Suprapubic skin (tissue), 4 donors: ENCODE measurements around the gene SLC6A11. TPM values are rescaled to one million over a fixed set of nuclear protein-coding genes. Genes with fewer than 3 reads are reported as not detected.

Experiments used
- DNase-seq, 2 donors: peaks; one replicate each; pipeline ENCODE4 v3.0.0-alpha.2; 2019; ENCODE audit warnings: low spot score in 2 of 2
- H3K27ac ChIP-seq: fragments of 200-600 bp; sonication (generic); one replicate; pipeline ENCODE4 v1.5.1; 2019
- H3K27me3 ChIP-seq: fragments of 200-600 bp; sonication (generic); one replicate; pipeline ENCODE4 v1.5.1; 2019
- H3K36me3 ChIP-seq: fragments of 200-600 bp; sonication (generic); one replicate; pipeline ENCODE4 v1.5.1; 2019
- H3K4me1 ChIP-seq: fragments of 200-600 bp; sonication (generic); one replicate; pipeline ENCODE4 v1.5.1; 2019
- H3K4me3 ChIP-seq: fragments of 200-600 bp; sonication (generic); one replicate; pipeline ENCODE4 v1.5.1; 2019; ENCODE audit warnings: mild to moderate bottlenecking
- H3K9me3 ChIP-seq: fragments of 200-600 bp; sonication (generic); one replicate; pipeline ENCODE4 v1.5.1; 2019
- CTCF ChIP-seq, 2 donors: fragments of 200-600 bp in 1 of 2; fragments of 450-650 bp in 1 of 2; sonication (generic) in 1 of 2; IDR thresholded peaks; one replicate each; pipeline ENCODE4 v1.5.1; 2016 to 2019; ENCODE audit warnings: antibody characterized with exemption in 2 of 2, mild to moderate bottlenecking in 1 of 2, moderate library complexity in 1 of 2
- EP300 ChIP-seq: sonication (generic); formaldehyde crosslinking; IDR thresholded peaks from one replicate; pipeline ENCODE4 v1.6.1; 2017; ENCODE audit warnings: antibody characterized with exemption
- POLR2A ChIP-seq, 2 donors: fragments of 450-650 bp; IDR thresholded peaks; one replicate each; pipeline ENCODE4 v1.6.1; 2017; ENCODE audit warnings: antibody characterized with exemption in 2 of 2, mild to moderate bottlenecking in 2 of 2, moderate library complexity in 2 of 2
- POLR2AphosphoS5 ChIP-seq, 3 donors: sonication (generic); formaldehyde crosslinking; IDR thresholded peaks; one replicate each; pipeline ENCODE4 v1.6.1; 2017; ENCODE audit warnings: antibody characterized with exemption in 3 of 3
- whole genome bisulfite sequencing: methylation state at CpG from one replicate; pipeline ENCODE4 v1.1.5; 2018; 5-methylcytosine and 5-hydroxymethylcytosine counted together
- total RNA-seq, 4 donors: library from RNA; depleted of rRNA; stranded (reverse); fragments of >200 nt; gene quantifications; one replicate each; pipeline ENCODE4 v1.1.0, GENCODE V29; 2016

SLC6A11 gene
- total RNA-seq, 4 donors from 2014 or later, result 4.3 to 7.9 (median 6.2) TPM

DNA sequence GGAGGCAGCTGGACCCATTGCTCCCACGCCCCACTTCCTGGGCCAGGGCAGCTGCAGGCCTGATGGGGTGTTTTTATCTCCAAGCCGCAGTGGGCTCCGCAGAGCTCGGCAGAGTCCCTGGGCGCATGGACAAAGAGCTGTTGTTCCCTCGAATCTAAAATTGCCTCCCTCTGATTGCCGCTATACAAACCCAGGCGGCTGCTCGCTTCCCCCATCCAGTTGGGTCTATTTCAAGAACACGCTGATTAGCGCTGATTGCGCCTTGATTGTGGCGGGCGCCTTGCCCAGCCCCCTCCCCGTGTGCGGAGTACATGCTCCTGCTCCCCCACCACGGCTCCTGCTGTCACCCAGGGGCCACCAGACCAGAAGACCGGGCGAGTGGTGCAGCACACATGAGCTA lies 133.2 kb downstream of the SLC6A11 start:
- Histone ChIP-seq H3K9me3 (no peaks in the 10 kb centered on the region), H3K27ac (no peak overlapping the region), H3K27me3 (peaks cover 42% of the 10 kb centered on the region), H3K4me3 (no peak overlapping the region), H3K4me1 (no peaks in the 10 kb centered on the region), H3K36me3 (no peaks in the 10 kb centered on the region)
- no peak for DNase-seq
- 83% methylated on average over 19 of the region's 19 CpGs for WGBS
- no peak for TF ChIP-seq POLR2A (IDR thresholded peaks at IDR 0.05)
- TF ChIP-seq CTCF (IDR thresholded peaks at IDR 0.05), result no peak
- no peak for TF ChIP-seq POLR2AphosphoS5 (IDR thresholded peaks at IDR 0.05)
- TF ChIP-seq EP300, result no peak

- DNase-seq, result no peak
- Histone ChIP-seq H3K9me3 (no peaks in the 10 kb centered on the region), H3K27me3 (peaks cover 40% of the 10 kb centered on the region), H3K36me3 (no peaks in the 10 kb centered on the region), H3K4me3 (no peak overlapping the region), H3K27ac (no peak overlapping the region), H3K4me1 (no peaks in the 10 kb centered on the region)
- TF ChIP-seq CTCF (IDR thresholded peaks at IDR 0.05) (peak in 1 of 2 donors; percentile 51), EP300 (no peak)
- 52% methylated on average over 11 of the region's 12 CpGs for WGBS
These were observed 134.7 kb downstream of the SLC6A11 start for GRCh38 chr3:10950476-10951294.

DNA sequence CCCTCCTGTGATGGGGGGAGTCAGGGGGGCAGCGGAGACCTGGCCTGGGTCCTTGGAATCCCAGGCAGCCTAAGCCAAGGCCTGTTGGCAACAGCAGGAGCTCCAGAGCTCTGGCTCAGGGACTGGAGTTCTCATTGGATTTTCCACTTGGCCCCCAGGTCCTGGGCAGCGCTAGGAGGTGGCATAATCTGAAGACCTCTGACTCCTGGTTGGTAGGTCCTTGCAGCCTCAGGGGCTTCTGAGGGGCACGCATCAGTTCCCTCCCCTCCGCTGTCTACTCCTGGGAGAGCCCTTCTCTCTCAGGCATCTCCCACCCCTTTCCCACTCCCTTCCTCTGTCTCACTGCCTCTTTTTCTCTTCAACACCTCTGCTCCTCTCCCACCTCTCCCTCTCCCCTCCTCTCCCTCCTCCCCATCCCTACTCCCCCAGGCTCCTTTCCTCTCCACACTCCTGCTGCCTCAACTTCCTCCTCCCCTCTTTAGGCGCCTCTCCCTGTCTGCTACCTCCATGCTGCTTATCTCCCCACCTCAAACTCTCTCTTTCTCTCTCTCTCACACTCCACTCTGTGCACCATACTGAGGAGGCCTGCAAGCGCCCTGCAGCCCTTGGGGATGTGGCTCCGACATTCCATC lies 135.4 kb downstream of the SLC6A11 start:
- peaks cover 40% of the 10 kb centered on the region for H3K27me3 ChIP-seq
- no peaks in the 10 kb centered on the region for H3K36me3 ChIP-seq
- no peak for TF ChIP-seq CTCF (IDR thresholded peaks at IDR 0.05)
- no peak for TF ChIP-seq EP300
- TF ChIP-seq POLR2A (IDR thresholded peaks at IDR 0.05), result no peak
- TF ChIP-seq POLR2AphosphoS5 (IDR thresholded peaks at IDR 0.05), result no peak
- DNase-seq, result no peak
- no peak overlapping the region for H3K4me3 ChIP-seq
- H3K27ac ChIP-seq, result no peak overlapping the region
- H3K9me3 ChIP-seq, result no peaks in the 10 kb centered on the region
- H3K4me1 ChIP-seq, result no peaks in the 10 kb centered on the region
- 86% methylated on average over 6 of the region's 7 CpGs for WGBS

DNA sequence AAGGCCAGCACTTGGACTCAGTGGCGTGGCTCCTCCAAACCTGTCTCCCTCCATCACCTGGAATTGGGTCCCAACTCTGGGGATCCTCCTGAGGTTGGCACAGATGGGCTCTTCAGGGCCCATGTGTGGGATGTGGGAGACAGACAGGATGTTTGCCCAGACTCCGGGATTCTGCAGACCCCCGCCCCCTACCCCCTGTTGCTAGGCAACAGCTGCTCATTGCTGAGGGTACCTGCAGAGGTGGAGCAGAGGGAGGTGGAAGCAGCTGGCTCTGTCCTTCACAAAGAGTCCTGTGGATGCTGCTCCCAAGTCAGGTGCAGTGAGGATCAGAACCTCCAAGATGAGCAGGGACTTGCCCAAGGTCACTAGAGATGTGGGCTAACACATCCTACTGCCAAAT lies 136.5 kb downstream of the SLC6A11 start:
- WGBS, result 40% methylated on average over 1 of the region's 3 CpGs
- peaks cover 38% of the 10 kb centered on the region for H3K27me3 ChIP-seq
- H3K27ac ChIP-seq, result no peak overlapping the region
- no peak for DNase-seq
- H3K4me1 ChIP-seq, result no peaks in the 10 kb centered on the region
- H3K4me3 ChIP-seq, result no peak overlapping the region
- no peak for TF ChIP-seq EP300
- H3K9me3 ChIP-seq, result no peaks in the 10 kb centered on the region
- H3K36me3 ChIP-seq, result no peaks in the 10 kb centered on the region

- H3K9me3 ChIP-seq, result no peaks in the 10 kb centered on the region
- no peak overlapping the region for H3K4me3 ChIP-seq
- H3K4me1 ChIP-seq, result no peaks in the 10 kb centered on the region
- H3K36me3 ChIP-seq, result no peaks in the 10 kb centered on the region
- DNase-seq, result no peak
- H3K27ac ChIP-seq, result no peak overlapping the region
- 83% methylated on average over 3 of the region's 3 CpGs for WGBS
- H3K27me3 ChIP-seq, result peaks cover 18% of the 10 kb centered on the region
- TF ChIP-seq EP300 (no peak), CTCF (IDR thresholded peaks at IDR 0.05) (no peak), POLR2AphosphoS5 (IDR thresholded peaks at IDR 0.05) (no peak), POLR2A (IDR thresholded peaks at IDR 0.05) (no peak)
These were observed 138.7 kb downstream of the SLC6A11 start for GRCh38 chr3:10954740-10955139.
